Measurements from ENCODE around the gene PPIE. TPM values are rescaled to one million over a fixed set of nuclear protein-coding genes. Genes with fewer than 3 reads are reported as not detected.

The PPIE gene
- total and polyA plus RNA-seq, 2 of the 8 experiments (the other 6 are each of a cell fraction or from before 2014, with no cell fraction given) = 38.9 to 56.1 TPM

DNA sequence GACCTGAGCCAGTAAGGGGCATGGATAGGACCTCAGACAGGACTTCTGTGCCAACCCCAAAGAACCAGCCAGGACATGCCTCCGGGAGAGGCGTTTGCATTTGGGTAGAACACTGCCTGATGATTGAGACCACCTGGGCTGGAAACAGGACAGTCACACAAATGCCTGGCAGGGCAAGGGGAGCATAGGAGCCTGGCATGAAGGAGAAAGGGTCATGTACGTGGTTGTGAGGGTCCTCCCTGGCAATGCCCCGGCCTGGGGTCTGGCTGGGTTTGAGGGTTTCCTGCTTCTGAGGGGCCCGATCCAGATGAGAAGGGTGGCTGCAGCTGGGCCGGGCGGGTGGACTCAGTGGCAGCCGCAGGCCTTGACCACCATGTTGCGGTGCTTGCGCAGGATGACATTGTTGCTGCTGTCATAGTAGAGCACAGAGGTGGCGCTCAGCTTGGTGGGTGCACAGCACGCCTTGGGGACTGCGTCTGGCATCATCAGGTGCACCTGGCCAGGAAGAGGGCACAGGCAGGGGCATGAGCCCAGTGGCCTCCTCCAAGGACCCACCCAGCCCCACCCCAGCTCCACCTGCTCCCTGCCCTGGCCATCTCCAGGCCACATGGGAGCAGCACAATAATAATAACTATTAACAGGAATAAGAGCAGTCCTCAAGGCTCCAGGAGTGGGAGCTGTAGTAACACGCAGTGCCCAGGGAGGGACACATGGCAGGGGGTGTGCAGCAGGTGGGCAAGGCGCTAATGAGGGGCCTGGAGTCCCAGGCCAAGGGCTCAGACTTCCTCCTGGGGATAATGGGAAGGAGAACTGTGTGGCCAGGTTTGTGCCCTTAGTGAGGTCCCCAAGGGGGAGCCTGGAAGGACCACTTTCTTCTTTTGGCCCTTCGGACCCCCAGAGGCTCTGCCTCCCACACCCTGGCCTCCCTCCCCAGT is 21.7 kb downstream of the PPIE start (continued):
- TF ChIP-seq PHF8 (conservative IDR thresholded peaks at IDR 0.05; ENCODE audit: low read depth, low read length) = no peak
- TF ChIP-seq TEAD4 (IDR thresholded peaks at IDR 0.05; ENCODE audit: low read depth, low read length) = no peak
- TF ChIP-seq HDAC2 (IDR thresholded peaks at IDR 0.05; ENCODE audit: borderline replicate concordance in 1 of 2, low read depth in 2 of 2, low read length in 2 of 2) = no peak
